AG09309 (cell line): ENCODE results near the gene ZNF555.

Experiments
- DNase-seq: peaks from one replicate; pipeline ENCODE4 v3.0.0-alpha.2; 2010; ENCODE audit warnings: low read depth
- H3K4me3 ChIP-seq: 2 replicates; pipeline ENCODE4 v1.5.1; 2011; ENCODE audit warnings: mild to moderate bottlenecking, low read depth, low read length, moderate library complexity; ENCODE audit not compliant: control insufficient read depth
- TF ChIP-seq, protein P1 (sequence below): IDR thresholded peaks from 2 replicates; pipeline ENCODE4 v1.5.1; 2011; ENCODE audit warnings: mild to moderate bottlenecking, low read depth, low read length, inconsistent platforms; ENCODE audit not compliant: insufficient read depth, control insufficient read depth; ENCODE audit errors: missing control alignments

ZNF555 gene

DNA sequence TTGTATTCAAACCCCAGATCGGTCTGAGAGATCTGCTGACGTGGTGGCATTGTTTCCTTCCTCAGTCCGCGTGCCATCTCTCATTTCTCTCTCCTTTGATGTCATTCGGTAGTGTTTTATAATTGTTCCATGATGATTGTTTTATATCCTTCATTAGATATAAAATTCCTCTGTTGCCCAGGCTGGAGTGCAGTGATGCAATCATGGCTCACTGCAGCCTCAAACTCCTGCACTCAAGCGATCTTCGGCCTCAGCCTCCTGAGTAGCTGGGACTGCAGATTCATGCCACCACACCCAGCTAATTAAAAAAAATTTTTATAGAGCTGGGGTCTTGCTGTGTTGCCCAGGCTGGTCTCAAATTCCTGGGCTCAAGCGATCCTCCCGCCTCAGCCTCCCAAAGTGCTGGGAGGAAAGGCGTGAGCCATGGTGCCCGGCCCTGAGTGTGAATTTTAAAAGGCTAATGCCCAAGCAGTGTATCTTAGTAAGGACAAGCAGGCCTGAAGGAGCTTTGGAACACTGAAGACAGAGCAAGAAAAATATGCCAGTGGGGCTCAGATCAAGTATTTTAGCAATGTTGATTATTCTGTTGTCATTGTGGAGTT is 64.7 kb downstream of the ZNF555 start:
- H3K4me3 ChIP-seq = no peak overlapping the region
- TF ChIP-seq, protein P1, sequence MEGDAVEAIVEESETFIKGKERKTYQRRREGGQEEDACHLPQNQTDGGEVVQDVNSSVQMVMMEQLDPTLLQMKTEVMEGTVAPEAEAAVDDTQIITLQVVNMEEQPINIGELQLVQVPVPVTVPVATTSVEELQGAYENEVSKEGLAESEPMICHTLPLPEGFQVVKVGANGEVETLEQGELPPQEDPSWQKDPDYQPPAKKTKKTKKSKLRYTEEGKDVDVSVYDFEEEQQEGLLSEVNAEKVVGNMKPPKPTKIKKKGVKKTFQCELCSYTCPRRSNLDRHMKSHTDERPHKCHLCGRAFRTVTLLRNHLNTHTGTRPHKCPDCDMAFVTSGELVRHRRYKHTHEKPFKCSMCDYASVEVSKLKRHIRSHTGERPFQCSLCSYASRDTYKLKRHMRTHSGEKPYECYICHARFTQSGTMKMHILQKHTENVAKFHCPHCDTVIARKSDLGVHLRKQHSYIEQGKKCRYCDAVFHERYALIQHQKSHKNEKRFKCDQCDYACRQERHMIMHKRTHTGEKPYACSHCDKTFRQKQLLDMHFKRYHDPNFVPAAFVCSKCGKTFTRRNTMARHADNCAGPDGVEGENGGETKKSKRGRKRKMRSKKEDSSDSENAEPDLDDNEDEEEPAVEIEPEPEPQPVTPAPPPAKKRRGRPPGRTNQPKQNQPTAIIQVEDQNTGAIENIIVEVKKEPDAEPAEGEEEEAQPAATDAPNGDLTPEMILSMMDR = no peak
- no peak for DNase-seq

DNA sequence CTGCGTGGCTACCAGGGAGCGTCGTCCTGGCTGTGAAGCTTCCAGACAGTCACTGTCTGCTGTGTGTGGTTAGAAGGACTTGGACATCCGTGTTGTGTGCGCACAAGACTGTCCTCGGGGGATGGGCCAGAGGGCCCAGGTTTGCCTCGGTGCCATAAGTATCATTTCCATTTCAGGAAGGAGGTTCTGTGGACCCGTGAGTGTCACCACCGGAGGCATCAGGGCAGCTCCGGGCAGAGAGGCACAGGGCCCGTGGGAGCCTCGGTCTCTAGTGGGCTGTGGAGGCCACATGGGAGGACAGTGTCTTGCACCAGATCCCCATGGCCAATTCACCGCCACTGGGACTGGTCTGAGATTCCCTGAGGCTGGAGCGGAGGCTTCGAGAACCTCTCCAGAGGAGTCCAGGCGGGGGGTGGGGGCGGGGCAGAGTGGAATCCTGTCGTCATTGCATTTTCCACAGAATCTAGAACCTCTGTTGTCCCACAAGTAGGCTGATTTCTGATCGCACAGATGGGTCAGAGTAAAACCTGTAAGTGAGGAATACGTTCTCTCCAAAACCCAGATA is 65.4 kb downstream of the ZNF555 start:
- no peak overlapping the region for H3K4me3 ChIP-seq
- TF ChIP-seq, protein P1 = no peak
- DNase-seq = no peak
